GM12891 (cell line): Measurements from ENCODE around the gene RIT1.
A peak's percentile ranks its signal among the peaks of the same experiment; 100 is the strongest.

Source experiments
- PAX5 ChIP-seq: IDR thresholded peaks from 2 replicates; pipeline ENCODE4 v1.6.1; 2011; ENCODE audit warnings: low read length, moderate library complexity, mild to moderate bottlenecking; ENCODE audit not compliant: insufficient read depth, severe bottlenecking
- POLR2A ChIP-seq: IDR thresholded peaks from 2 replicates; pipeline ENCODE4 v1.6.1; 2011; ENCODE audit warnings: low read depth, low read length, control low read depth
- POLR2AphosphoS5 ChIP-seq: IDR thresholded peaks from 2 replicates; pipeline ENCODE4 v1.6.1; 2011; ENCODE audit warnings: low read depth, low read length, control low read depth
- TAF1 ChIP-seq: IDR thresholded peaks from 2 replicates; pipeline ENCODE4 v1.6.1; 2011; ENCODE audit warnings: low read depth, low read length, control low read depth

- peak; percentile 64; the same call in 1 of the 2 replicates for TF ChIP-seq POLR2AphosphoS5
- TF ChIP-seq POLR2A, result peak; percentile 67
- TF ChIP-seq TAF1, result 0 out of 2 replicates have a peak, but pooled peaks have one; percentile 28
- TF ChIP-seq PAX5, result no peak
Observed at GRCh38 chr1:155859881-155860871, 51.0 kb downstream of the RIT1 start.
